ENCODE results near the gene EFNA3. TPM values are rescaled to one million over a fixed set of nuclear protein-coding genes. Genes with fewer than 3 reads are reported as not detected.

The EFNA3 gene
- total and polyA plus RNA-seq, 9 of the 15 experiments (the other 6 are each of a cell fraction or from before 2014, with no cell fraction given), result 0.59 to 7.9 (median 4.7) TPM

DNA sequence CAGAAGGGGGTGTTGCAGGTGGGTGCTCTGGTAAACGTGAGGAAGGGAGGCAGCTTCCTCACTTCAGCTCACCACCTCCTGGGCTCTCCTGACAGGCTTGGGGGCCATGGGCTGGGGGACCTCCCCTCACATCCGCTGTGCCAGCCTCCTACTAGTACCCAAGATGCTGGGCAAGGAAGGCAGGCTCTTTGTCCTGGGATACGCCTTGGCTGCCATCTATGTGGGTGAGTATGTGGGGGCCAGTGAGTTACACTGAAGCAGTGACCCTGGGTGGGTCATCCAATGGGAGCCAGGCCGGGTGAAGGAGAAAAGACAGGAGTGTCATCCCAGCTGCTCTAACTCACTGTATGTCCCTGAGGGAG is 39.3 kb upstream of the EFNA3 start:
- H3K27ac ChIP-seq (ENCODE audit: extremely low read depth, low read depth, low read length), result no peak overlapping the region
- H3K4me3 ChIP-seq, result no peak overlapping the region
- H3K4me2 ChIP-seq (ENCODE audit: insufficient read depth, low read length), result no peak overlapping the region
- H3K9ac ChIP-seq (ENCODE audit: insufficient read depth in 1 of 2, low read depth in 2 of 2, low read length in 2 of 2), result peak overlapping the region in 1 of 2 experiments; percentile 64; a peak in 2 of 4 replicates
- no peaks in the 10 kb centered on the region for H3K79me2 ChIP-seq (ENCODE audit: control insufficient read depth, insufficient read depth, low read length)
- BruUV-seq (replicated peaks), result no TSS peak
- DNase-seq (ENCODE audit: extremely low read depth in 1 of 4, low spot score in 3 of 4), result no peak
- ChIA-PET POLR2A (interaction anchor here (0.6 kb wide), 1 partner anchor 688 kb away, joined by 3 read pairs; no protein-coding TSS in a partner anchor), CTCF (ENCODE audit: low intra/inter-chr PET ratio) (no interaction called here)
- no peak for FAIRE-seq
- H3K9me3 ChIP-seq (replicated peaks; ENCODE audit: control insufficient read depth, insufficient read depth, low read depth, low read length), result no peaks in the 10 kb centered on the region
- H3K36me3 ChIP-seq (ENCODE audit: control insufficient read depth, insufficient read depth, low read length), result no peaks in the 10 kb centered on the region
- no peak for ATAC-seq
- TF ChIP-seq, protein P1, sequence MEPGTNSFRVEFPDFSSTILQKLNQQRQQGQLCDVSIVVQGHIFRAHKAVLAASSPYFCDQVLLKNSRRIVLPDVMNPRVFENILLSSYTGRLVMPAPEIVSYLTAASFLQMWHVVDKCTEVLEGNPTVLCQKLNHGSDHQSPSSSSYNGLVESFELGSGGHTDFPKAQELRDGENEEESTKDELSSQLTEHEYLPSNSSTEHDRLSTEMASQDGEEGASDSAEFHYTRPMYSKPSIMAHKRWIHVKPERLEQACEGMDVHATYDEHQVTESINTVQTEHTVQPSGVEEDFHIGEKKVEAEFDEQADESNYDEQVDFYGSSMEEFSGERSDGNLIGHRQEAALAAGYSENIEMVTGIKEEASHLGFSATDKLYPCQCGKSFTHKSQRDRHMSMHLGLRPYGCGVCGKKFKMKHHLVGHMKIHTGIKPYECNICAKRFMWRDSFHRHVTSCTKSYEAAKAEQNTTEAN (CRISPR knock-in tag; IDR thresholded peaks at IDR 0.05), result no peak
- TF ChIP-seq EWSR1 (IDR thresholded peaks at IDR 0.05; ENCODE audit: borderline replicate concordance, low read depth, partially characterized antibody), result no peak
- TF ChIP-seq, protein P2, sequence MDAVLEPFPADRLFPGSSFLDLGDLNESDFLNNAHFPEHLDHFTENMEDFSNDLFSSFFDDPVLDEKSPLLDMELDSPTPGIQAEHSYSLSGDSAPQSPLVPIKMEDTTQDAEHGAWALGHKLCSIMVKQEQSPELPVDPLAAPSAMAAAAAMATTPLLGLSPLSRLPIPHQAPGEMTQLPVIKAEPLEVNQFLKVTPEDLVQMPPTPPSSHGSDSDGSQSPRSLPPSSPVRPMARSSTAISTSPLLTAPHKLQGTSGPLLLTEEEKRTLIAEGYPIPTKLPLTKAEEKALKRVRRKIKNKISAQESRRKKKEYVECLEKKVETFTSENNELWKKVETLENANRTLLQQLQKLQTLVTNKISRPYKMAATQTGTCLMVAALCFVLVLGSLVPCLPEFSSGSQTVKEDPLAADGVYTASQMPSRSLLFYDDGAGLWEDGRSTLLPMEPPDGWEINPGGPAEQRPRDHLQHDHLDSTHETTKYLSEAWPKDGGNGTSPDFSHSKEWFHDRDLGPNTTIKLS (IDR thresholded peaks at IDR 0.05; ENCODE audit: borderline replicate concordance, low read depth), result no peak
- no peak for TF ChIP-seq NR1H2 (CRISPR knock-in tag; IDR thresholded peaks at IDR 0.05)
- TF ChIP-seq YBX1 (IDR thresholded peaks at IDR 0.05), result no peak
- TF ChIP-seq MED1 (CRISPR knock-in tag; IDR thresholded peaks at IDR 0.05; ENCODE audit: borderline replicate concordance), result no peak
- no peak for TF ChIP-seq POLR2AphosphoS5 (IDR thresholded peaks at IDR 0.05; ENCODE audit: control insufficient read depth, insufficient read depth, low read depth, low read length)
- no peak for TF ChIP-seq MCM5 (IDR thresholded peaks at IDR 0.05; ENCODE audit: low read depth)
- no peak for TF ChIP-seq ZNF217 (CRISPR knock-in tag; IDR thresholded peaks at IDR 0.05)
- TF ChIP-seq, protein P3, sequence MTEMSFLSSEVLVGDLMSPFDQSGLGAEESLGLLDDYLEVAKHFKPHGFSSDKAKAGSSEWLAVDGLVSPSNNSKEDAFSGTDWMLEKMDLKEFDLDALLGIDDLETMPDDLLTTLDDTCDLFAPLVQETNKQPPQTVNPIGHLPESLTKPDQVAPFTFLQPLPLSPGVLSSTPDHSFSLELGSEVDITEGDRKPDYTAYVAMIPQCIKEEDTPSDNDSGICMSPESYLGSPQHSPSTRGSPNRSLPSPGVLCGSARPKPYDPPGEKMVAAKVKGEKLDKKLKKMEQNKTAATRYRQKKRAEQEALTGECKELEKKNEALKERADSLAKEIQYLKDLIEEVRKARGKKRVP (CRISPR knock-in tag; IDR thresholded peaks at IDR 0.05), result no peak
- TF ChIP-seq EGR1 (conservative IDR thresholded peaks at IDR 0.05), result no peak
- TF ChIP-seq MTA2 (IDR thresholded peaks at IDR 0.05; ENCODE audit: low read depth), result no peak
- TF ChIP-seq, protein P4, sequence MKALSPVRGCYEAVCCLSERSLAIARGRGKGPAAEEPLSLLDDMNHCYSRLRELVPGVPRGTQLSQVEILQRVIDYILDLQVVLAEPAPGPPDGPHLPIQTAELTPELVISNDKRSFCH (CRISPR knock-in tag; IDR thresholded peaks at IDR 0.05), result no peak
- TF ChIP-seq, protein P4 (tag; IDR thresholded peaks at IDR 0.05), result no peak
- TF ChIP-seq, protein P5, sequence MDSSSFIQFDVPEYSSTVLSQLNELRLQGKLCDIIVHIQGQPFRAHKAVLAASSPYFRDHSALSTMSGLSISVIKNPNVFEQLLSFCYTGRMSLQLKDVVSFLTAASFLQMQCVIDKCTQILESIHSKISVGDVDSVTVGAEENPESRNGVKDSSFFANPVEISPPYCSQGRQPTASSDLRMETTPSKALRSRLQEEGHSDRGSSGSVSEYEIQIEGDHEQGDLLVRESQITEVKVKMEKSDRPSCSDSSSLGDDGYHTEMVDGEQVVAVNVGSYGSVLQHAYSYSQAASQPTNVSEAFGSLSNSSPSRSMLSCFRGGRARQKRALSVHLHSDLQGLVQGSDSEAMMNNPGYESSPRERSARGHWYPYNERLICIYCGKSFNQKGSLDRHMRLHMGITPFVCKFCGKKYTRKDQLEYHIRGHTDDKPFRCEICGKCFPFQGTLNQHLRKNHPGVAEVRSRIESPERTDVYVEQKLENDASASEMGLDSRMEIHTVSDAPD (CRISPR knock-in tag; IDR thresholded peaks at IDR 0.05), result no peak
- no peaks in the 10 kb centered on the region for H3K9me1 ChIP-seq (ENCODE audit: control insufficient read depth, insufficient read depth, low read length)
- intact Hi-C loops (cut with micrococcal nuclease) (no loop called here), in situ Hi-C loops (cut with MboI) (no loop called here)
- peaks cover 3 to 9% of the 10 kb centered on the region in 2 experiments; a peak in 2 of 5 replicates for H3K4me1 ChIP-seq (replicated peaks in 1 of 2; ENCODE audit: control insufficient read depth in 2 of 2, insufficient read depth in 2 of 2, low read length in 2 of 2)
- 33% methylated on average over 4 of the region's 4 CpGs for WGBS (ENCODE audit: insufficient coverage, low coverage, missing lambda C conversion rate)
- peaks cover 0 to 10% of the 10 kb centered on the region in 2 experiments; a peak in 3 of 5 replicates for H3K27me3 ChIP-seq (ENCODE audit: control insufficient read depth in 2 of 2, insufficient read depth in 2 of 2, low read length in 2 of 2)
- no peak overlapping the region for H2AFZ ChIP-seq (ENCODE audit: low read depth, low read length)
- H4K20me1 ChIP-seq (replicated peaks; ENCODE audit: control insufficient read depth, insufficient read depth, low read length), result no peaks in the 10 kb centered on the region
